Neural crest cell (in vitro differentiated cells): ENCODE data around the gene TMEM8B. TPM values are rescaled to one million over a fixed set of nuclear protein-coding genes. Genes with fewer than 3 reads are reported as not detected.

ENCODE experiments used
- DNase-seq: peaks from one replicate; pipeline ENCODE4 v3.0.0; 2021; ENCODE audit warnings: low read depth, mixed read lengths, low spot score
- H3K27ac Mint-ChIP-seq: one replicate; pipeline ENCODE4 v1.8.0; 2021; ENCODE audit warnings: mild to moderate bottlenecking, mixed read lengths; ENCODE audit not compliant: unreplicated experiment
- H3K27me3 Mint-ChIP-seq: 2 replicates; pipeline ENCODE4 v1.8.0; 2021; ENCODE audit warnings: low read depth, mild to moderate bottlenecking, mixed read lengths
- H3K36me3 Mint-ChIP-seq: 2 replicates; pipeline ENCODE4 v1.8.0; 2021; ENCODE audit warnings: low read depth, mild to moderate bottlenecking, mixed read lengths
- H3K4me1 Mint-ChIP-seq: 2 replicates; pipeline ENCODE4 v1.8.0; 2021; ENCODE audit warnings: mixed read lengths
- H3K4me3 Mint-ChIP-seq: one replicate; pipeline ENCODE4 v1.8.0; 2021; ENCODE audit warnings: mild to moderate bottlenecking, mixed read lengths
- H3K9me3 Mint-ChIP-seq: 2 replicates; pipeline ENCODE4 v1.8.0; 2021; ENCODE audit warnings: mixed read lengths
- CTCF ChIP-seq: fragments of 200-600 bp; sonication (generic); conservative IDR thresholded peaks from 2 replicates; pipeline ENCODE4 v1.5.0; 2021; ENCODE audit warnings: antibody characterized with exemption, mild to moderate bottlenecking
- total RNA-seq: library from RNA; stranded (reverse); gene quantifications from 2 replicates; pipeline ENCODE4 v1.2.1, GENCODE V29; 2021

TMEM8B gene
- total RNA-seq, 1 donor from 2014 or later, result 23.9 TPM

- peak overlapping the region; percentile 4 for H3K4me3 Mint-ChIP-seq
- DNase-seq, result no peak
- no peak for TF ChIP-seq CTCF
- H3K9me3 Mint-ChIP-seq, result no peaks in the 10 kb centered on the region
- H3K4me1 Mint-ChIP-seq, result peaks cover 13% of the 10 kb centered on the region
- no peaks in the 10 kb centered on the region for H3K27me3 Mint-ChIP-seq
- H3K27ac Mint-ChIP-seq, result no peak overlapping the region
- H3K36me3 Mint-ChIP-seq, result no peaks in the 10 kb centered on the region
Observed at GRCh38 chr9:35820076-35820475, 9.0 kb upstream of the TMEM8B start.

- peaks cover 5% of the 10 kb centered on the region for H3K4me1 Mint-ChIP-seq
- no peak overlapping the region for H3K27ac Mint-ChIP-seq
Observed at GRCh38 chr9:35822926-35823325, 6.1 kb upstream of the TMEM8B start.

GRCh38 chr9:35826071-35826701 is 2.8 kb upstream of the TMEM8B start:
- Mint-ChIP-seq H3K36me3 (no peaks in the 10 kb centered on the region), H3K4me3 (peak overlapping the region; percentile 80), H3K4me1 (peaks cover 32% of the 10 kb centered on the region), H3K27me3 (no peaks in the 10 kb centered on the region), H3K9me3 (no peaks in the 10 kb centered on the region), H3K27ac (no peak overlapping the region)
- DNase-seq, result no peak
- peak; percentile 67 for TF ChIP-seq CTCF

More at GRCh38 chr9:35822926-35823325, 6.1 kb upstream of the TMEM8B start:
- TF ChIP-seq CTCF, result no peak
- H3K9me3 Mint-ChIP-seq, result no peaks in the 10 kb centered on the region
- no peaks in the 10 kb centered on the region for H3K36me3 Mint-ChIP-seq
- no peaks in the 10 kb centered on the region for H3K27me3 Mint-ChIP-seq
- DNase-seq, result no peak
- no peak overlapping the region for H3K4me3 Mint-ChIP-seq

GRCh38 chr9:35827486-35827885 is 1.5 kb upstream of the TMEM8B start:
- Mint-ChIP-seq H3K36me3 (no peaks in the 10 kb centered on the region), H3K4me3 (peak overlapping the region; percentile 1), H3K27ac (no peak overlapping the region), H3K27me3 (no peaks in the 10 kb centered on the region), H3K4me1 (peaks cover 44% of the 10 kb centered on the region), H3K9me3 (no peaks in the 10 kb centered on the region)
- no peak for TF ChIP-seq CTCF
- no peak for DNase-seq

GRCh38 chr9:35828716-35829083 is 328 bp upstream of the TMEM8B start, which contains the start of gene FAM221B:
TSS of gene FAM221B (minus strand) at chr9:35828732. CDS start at chr9:35826161, 2,571 bp downstream.
- Mint-ChIP-seq H3K36me3 (no peaks in the 10 kb centered on the region), H3K9me3 (no peaks in the 10 kb centered on the region), H3K4me1 (peaks cover 48% of the 10 kb centered on the region), H3K27ac (peak within 1 kb of the TSS; percentile 89), H3K4me3 (peak within 1 kb of the TSS; percentile 89), H3K27me3 (no peaks in the 10 kb centered on the region)
- peak; percentile 62 for DNase-seq
- TF ChIP-seq CTCF, result no peak
